GM19193 (cell line): ENCODE measurements around the gene OR2H2.

Source experiments
- POLR2A ChIP-seq: IDR thresholded peaks from 4 replicates; pipeline ENCODE4 v1.6.1; 2011; ENCODE audit not compliant: insufficient read depth, insufficient read length; ENCODE audit errors: extremely low read depth

The OR2H2 gene

DNA sequence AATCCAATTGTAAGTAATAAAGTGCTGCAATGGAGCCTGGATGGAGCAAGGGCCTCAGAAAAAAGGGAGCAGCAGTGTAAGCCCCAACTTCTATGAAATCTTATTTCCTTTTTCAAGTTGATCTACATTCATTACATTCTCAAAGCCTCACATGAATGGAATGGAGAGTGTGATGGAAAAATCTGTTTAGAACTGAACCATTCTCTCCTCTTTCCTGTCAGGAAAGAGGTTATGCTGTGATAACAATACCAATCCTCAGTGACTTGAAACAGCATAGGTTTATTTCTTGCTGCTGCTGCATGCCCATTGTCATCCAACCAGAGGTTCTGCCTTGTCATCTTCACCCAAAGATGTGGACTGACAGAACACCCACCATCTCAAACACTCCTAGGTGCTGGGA is 8.9 kb upstream of the OR2H2 start:
- no peak for TF ChIP-seq POLR2A

DNA sequence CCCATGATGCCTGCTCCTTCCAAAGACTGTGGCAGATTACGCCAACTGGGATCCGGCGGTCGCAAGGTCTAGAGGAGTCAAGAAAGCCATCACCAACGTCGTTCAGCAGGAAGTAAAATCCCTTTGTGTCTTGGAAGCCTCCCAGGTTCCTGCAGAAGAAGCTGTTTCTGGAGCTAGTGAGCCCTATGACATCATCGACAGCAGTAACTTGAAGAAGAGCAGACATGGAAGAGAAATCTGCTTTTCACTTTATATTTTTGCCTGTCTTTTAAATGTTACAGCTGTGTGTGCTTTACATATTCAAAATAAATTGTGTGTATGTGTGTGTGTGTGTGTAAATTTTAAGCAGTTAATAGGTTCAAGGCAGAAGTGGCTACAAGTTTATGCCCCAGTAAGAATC is 7.4 kb upstream of the OR2H2 start:
- TF ChIP-seq POLR2A = no peak

DNA sequence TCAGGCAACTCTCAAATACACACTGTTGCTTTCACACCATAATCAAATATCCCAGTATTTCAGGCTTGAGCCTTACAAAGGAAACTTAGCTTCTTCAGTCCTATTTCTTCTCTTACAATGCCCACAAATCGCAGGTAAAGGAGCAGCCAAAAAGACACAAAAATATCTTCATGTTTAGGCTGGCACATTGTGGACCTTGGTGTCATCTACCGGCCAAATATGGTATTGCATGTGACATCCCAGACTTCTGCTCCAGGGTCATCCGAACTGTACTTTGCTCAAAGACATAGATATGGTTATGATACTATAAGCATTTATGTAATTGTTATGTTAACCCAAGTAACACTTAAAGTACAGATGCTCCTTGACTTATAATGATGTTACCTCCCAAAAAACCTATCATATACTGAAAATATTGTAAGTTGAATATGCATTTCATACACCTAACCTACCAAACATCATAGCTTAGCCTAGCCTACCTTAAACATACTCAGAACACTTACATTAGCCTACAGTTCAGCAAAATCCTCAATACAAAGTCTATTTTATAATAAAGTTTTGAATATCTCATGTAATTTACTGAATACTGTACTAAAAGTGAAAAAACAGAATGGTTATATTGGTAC is 4.6 kb downstream of the OR2H2 start:
- no peak for TF ChIP-seq POLR2A

DNA sequence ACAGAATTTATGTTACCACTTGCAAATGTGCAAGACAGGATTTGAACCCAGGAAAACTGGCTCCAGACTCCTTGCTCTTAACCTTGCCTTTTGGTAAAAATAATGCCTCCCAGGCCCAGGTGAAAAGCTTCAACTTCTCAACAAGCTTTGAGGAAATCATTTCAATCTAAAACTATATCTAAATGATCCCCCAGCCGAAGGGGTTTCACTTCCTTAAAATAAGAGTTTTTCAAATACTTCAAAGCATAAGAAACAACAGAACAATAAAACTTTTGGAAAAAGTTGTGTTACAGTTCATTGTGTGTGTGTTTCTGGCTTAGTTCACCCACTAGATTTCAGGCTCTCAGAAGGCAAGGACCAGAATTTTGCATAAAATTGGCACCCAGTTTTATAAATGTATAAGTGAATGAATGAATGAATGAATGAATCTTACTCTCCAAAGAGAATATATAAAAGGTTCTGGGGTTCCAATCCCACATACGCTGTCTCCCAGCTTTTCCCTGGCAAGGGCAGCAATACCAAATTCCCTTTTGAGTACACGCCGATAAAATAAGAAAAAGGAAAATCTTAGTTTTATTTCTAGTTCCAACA is 5.4 kb downstream of the OR2H2 start:
- TF ChIP-seq POLR2A = no peak

DNA sequence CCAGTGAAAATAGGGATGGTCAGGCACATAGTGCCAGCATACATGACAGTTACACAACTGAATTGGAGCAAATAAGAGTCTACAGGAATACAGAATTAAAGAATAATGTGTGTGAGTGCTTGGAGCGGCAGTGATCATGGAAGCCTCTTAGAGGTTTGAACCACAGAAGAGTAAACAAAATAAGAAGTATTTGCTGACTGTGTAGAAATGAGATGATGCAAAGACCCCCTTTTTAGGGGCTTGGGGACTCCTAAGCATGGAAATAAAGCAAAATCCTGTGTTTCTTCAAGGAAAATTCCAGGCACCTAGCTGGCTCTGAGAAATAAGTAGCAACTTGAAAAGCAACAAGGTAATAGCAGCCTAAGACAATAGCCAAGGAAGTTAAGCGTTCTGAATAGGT is 6.8 kb downstream of the OR2H2 start:
- no peak for TF ChIP-seq POLR2A

DNA sequence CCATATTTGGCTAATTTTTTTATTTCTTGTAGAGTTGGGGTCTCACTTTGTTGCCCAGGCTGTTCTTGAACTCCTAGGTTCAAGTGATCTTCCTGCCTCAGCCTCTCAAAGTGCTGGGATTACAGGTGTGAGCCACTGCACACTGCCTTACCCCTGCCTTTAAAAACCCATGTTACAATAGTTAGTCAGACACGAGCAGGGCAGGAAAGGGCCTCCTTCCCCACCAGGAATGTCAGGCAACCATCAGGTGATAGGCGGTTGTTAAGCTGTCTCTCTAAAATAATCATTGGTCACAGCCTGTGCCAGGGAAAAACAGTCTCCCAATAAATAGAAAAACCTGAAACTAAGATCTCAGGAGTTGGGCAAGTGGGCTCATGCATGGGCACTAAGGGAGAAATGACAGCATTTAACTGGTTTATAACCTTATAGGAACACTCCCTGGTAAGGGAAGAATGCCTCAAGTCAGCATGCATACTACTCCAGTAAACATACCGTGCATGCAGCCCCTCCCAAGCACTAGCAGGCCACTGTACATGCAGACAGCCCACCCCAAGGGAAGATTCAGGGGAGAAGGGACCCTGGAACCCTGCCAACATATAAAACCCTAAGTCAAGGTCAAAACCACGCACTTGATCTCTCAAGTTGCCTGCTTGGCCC is 8.4 kb downstream of the OR2H2 start:
- TF ChIP-seq POLR2A = no peak

DNA sequence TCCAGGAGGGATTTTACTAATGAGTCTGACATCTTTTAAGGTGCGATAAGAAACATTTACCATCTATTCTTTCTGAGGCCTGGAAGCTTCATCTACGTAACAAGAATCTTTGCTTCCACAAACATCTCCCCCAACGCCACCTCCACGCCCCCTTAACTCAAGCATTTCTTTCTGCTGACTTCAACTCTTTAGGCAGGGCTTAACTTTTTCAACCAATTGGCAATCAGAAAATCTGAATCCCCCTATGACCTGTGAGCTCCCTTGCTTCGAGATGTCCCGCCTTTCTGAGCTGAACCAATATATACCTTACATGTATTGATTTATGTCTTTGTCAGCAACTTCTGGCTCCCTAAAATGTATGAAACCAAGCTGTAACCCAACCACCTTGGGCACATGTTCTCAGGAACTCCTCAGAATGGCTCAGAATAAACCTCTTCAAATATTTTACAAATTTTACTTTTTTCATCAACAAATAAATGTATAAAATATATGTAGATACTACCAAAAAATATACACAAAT is 11.5 kb downstream of the OR2H2 start:
- no peak for TF ChIP-seq POLR2A

DNA sequence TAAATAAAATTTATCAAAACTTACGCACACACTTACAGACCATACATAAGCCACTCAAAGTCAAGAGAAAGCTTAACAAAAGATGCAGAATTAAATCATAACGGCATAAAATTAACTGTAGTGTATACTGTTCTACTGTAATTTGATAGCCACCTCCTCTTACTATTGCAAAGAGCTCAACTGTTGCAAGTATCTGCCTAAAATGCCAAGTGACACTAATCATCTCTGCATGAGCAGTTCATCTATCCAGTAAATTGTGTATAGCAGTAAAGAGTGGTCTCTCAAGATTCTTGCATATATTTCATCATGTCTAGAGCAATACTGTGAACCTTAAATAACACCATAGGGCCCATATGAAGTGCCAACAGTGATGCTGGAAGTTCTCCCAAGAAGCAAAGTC is 12.3 kb downstream of the OR2H2 start:
- TF ChIP-seq POLR2A = no peak

DNA sequence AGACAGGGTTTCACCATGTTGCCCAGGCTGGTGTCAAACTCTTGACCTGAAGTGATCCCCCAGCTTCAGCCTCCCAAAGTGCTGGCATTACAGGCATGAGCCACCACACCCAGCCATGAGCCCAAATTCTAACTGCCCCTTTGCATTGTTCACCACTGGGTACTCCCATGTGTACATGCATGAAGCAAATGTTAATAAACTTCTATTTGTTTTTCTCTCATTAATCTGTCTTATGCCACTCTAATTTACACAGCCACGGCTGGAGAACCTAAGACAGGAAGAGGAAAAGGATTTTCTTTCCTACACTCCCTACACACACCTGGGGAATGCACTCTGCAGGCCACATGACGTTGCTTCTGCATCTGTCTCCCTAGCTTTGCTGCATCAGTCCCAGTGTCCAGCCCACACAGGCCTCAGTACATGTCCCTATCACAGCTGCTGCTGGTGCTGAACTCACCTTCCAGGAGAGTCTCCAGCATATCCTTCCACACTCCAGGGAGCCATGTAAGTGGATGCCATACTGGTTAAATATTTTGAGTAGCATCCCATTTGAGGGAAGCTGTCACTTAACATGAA is 13.3 kb downstream of the OR2H2 start:
- TF ChIP-seq POLR2A = no peak

DNA sequence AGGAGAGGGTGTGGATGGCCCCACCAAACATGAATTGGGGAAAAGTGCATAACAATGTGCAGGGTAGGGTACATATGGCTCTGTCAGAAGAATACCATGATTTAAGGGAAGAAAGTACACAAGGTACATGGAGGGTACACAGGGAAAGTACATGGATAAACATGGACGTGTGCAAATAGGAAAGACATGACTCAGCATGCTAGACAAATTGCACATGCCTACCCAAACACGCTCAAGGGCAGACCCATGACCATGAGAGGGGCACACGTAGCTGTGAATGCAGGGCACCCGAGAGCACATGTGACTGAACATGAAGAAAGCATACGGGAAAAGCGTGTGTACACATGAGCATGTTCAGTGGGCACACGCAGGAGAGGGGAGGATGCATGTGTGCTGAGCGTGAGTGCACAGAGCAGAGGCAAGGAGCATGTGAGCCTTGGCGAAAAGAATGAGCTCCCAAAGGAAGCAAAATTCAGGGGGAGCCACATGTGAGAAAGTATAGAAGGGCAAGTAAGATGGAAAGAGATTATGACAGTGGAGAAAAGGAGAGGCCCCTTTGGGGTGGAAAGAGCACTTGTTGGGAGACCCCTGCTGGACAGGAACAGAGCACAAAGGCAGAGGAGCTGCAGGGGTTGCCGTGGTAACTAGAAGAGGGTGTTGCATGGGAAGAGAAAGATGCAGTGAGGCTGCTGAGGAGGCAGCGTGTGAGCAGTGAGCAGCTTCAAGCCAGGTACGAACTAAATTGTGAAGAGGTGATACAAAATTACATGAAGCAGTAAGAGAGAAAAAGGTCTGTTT is 17.8 kb downstream of the OR2H2 start:
- TF ChIP-seq POLR2A = no peak

DNA sequence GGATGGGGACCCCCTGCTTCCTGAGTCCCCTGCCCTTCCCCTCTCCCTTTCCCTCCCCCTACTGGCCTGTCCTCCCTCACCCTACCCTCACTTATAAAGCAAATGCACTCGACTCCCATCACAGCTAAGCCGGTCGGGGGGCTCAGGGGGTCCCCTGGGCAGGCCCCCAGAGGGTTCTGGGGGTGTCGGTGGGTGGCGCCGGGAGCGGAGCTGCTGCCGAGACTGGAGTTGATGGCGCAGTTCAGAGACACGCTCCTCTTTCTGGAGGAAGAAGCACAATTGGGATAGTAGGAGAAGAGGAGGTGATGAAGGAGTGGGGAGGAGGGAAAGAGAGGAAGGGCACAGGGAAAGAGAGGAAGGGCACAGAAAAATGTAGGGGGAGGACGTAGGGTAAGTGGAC is 18.5 kb downstream of the OR2H2 start:
- TF ChIP-seq POLR2A = no peak

DNA sequence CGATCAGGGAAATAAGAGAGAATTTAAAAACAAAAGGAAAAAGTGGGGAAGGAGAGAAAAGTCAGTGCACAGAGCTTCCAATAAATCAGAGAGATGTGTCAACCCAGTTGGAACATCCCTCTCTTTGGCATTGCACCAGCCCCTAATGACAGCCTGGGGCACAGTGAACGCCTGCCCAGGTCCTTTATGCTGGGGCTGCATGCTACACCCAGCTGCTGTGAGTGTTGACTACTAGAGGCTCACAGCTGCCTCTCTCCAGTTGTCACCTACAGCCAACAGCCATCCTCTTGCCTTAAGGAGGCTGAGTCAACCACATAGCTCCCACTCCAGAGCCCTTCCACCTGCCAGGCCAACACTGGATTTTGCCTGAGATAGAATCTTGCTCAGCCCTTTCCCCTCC is 19.0 kb downstream of the OR2H2 start:
- TF ChIP-seq POLR2A = no peak

DNA sequence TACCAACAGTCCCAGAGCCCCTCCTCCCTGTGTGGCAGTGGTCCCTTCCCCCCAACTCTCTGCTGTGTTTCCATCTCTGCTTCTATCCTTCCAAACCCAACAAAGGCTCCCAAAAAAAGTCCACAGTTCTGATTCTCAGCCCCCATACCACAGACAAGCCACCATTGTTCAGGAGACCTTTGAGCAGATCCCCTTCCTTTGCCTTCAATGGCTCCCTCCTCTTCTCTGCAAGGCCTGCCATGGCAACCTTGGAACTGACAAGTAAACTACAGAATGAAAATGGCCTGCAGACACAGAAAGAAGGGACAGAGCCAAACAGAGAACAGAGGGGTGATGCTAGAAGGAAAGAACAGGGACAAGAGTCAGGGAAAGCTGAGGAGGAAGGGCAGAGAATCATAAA is 23.2 kb downstream of the OR2H2 start:
- no peak for TF ChIP-seq POLR2A

DNA sequence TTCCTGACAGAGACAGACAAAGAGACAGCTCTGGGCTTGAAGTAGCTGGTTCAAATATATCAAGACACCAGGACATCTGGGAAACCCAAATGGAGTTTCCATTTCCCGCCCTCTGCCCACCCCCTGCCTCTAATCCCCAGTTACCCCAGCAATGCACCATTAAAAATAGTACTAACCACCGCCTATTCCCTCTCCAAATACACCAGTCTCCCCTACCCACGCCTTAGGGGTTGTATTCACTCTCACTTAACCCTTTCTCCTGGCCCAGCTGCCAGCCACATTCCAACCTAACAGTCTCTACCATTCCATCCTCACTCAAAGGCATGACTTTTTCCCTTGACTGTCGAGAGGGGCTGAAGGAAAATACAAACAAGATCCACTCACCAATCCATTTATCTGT is 25.6 kb downstream of the OR2H2 start:
- no peak for TF ChIP-seq POLR2A

DNA sequence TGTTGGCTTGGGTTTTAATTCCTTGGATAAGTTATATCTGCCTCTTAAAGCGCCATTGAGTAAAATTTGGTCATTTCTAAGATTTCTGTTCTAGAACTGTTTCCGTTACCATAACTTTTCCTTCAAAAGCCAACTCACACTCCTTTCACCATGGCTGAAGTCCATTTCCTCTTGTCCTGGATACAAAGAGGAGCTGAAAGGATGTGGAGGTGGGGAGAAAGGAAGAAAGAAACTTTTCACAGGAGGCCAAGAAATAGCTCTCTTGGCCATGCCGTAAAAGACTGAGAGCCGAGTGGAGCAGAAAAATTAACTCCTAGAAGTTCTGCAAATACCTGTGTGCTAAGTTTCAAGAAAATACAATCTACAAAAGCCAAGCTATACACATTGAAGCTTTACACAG is 26.5 kb downstream of the OR2H2 start:
- no peak for TF ChIP-seq POLR2A

DNA sequence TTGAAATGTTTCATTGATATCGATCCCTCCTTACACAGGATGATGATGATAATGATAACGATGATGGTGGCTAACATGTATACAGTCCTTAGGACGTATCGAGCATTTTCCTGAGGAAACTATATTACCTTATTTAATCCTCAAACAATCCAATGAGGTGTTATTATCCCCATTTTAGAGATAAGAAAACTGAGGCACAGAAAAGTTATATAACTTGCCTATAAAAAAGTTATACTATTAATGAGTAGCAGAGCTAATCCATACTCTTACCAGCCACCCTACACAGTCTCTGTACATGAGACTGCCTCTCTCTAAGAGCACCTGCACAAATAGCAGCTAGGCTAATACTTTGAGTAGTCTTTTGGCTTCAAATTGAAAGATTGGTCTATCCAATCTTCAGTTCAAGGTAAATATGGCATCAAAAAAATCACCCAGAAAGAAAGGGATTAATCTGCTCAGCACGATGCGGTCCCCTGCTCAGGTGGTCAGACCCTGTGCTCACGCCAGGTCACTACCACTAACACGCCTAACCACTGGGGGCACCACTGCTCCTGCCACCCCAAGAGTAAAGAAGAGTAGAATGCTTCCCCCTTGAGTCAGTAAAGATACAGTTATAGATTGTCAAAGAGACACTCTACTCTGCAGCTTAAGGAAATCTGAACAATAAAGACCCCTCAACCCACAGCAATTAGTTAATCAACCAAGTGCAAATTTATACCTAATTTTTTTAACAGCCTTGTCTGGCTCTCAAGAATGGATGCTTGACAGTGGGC is 33.0 kb downstream of the OR2H2 start:
- no peak for TF ChIP-seq POLR2A
